Activated CD4-positive, CD25-positive, alpha-beta regulatory T cell treated with anti-CD3 and anti-CD28 coated beads, Interleukin-2, amount 50 U/mL, for 16 hours (primary cell): ENCODE data around the gene SLC25A53.
"Not testable (repeated sequence)": the region's sequence is repeated elsewhere in the genome, so short reads cannot be mapped to it uniquely, and the experiment has no call there.

Source experiments
- DNase-seq: peaks from one replicate; pipeline ENCODE4 v3.0.0-alpha.2; 2020; ENCODE audit warnings: low read depth, low spot score

SLC25A53 gene

GRCh38 chrX:104075778-104076445 lies 80.9 kb downstream of the SLC25A53 start, which contains the start of gene TMSB15C:
Gene TMSB15C, minus strand, starts transcription at chrX:104076236.
- not testable (repeated sequence) for DNase-seq

GRCh38 chrX:104062636-104063035 lies 94.2 kb downstream of the SLC25A53 start:
- not testable (repeated sequence) for DNase-seq

- not testable (repeated sequence) for DNase-seq
These were observed 101.9 kb downstream of the SLC25A53 start for GRCh38 chrX:104054956-104055355.
